PC-9 (cell line): ENCODE data around the gene NOS1AP. TPM values are rescaled to one million over a fixed set of nuclear protein-coding genes. Genes with fewer than 3 reads are reported as not detected.

Experiments
- BruUV-seq: library from RNA; stranded (reverse); fragments of 400-500 nt; replicated peaks from 2 replicates; lab custom pipeline; 2021; lab: Mats Ljungman, UMichigan
- CTCF ChIA-PET: fragments of 300-600 bp; sonication (Branson Sonifier 250); formaldehyde crosslinking; loops from one replicate; lab custom pipeline; 2022; ENCODE audit warnings: antibody characterized with exemption; lab: Charles Lee
- POLR2A ChIA-PET: fragments of 300-600 bp; sonication (Branson Sonifier 250); formaldehyde crosslinking; loops from one replicate; lab custom pipeline; 2022; ENCODE audit warnings: antibody characterized with exemption; ENCODE audit not compliant: unreplicated experiment; lab: Charles Lee
- DNase-seq, 2 experiments: peaks; one replicate each; pipeline versions ENCODE4 v3.0.0 to v3.0.0-alpha.2; 2015 to 2022; ENCODE audit warnings: mixed read lengths in 1 of 2
- H2AFZ ChIP-seq: fragments of 200-600 bp; sonication (generic); 2 replicates; pipeline ENCODE4 v1.8.1; 2017; ENCODE audit warnings: antibody characterized with exemption
- H3F3A ChIP-seq: fragments of 200-600 bp; sonication (generic); 2 replicates; pipeline ENCODE4 v1.8.1; 2017; ENCODE audit warnings: antibody characterized with exemption, mild to moderate bottlenecking, low read depth; ENCODE audit not compliant: insufficient read depth
- H3K27ac ChIP-seq: fragments of 200-600 bp; sonication (generic); 2 replicates; pipeline ENCODE4 v1.6.1; 2016; ENCODE audit warnings: mixed run types
- H3K27me3 ChIP-seq: fragments of 200-600 bp; sonication (generic); 2 replicates; pipeline ENCODE4 v1.6.1; 2016; ENCODE audit warnings: low read depth, mixed run types; ENCODE audit not compliant: insufficient read depth
- H3K36me3 ChIP-seq: fragments of 200-600 bp; sonication (generic); 2 replicates; pipeline ENCODE4 v1.6.1; 2016; ENCODE audit warnings: low read depth, mixed run types
- H3K4me1 ChIP-seq: fragments of 200-600 bp; sonication (generic); replicated peaks from 2 replicates; pipeline ENCODE4 v1.6.1; 2016; ENCODE audit warnings: mixed run types; ENCODE audit not compliant: insufficient read depth
- H3K4me2 ChIP-seq: fragments of 200-600 bp; sonication (generic); 2 replicates; pipeline ENCODE4 v1.6.1; 2017; ENCODE audit warnings: mixed run types
- H3K4me3 ChIP-seq: fragments of 200-600 bp; sonication (generic); 2 replicates; pipeline ENCODE4 v1.6.1; 2016; ENCODE audit warnings: mixed run types
- H3K79me2 ChIP-seq: fragments of 200-600 bp; sonication (generic); 2 replicates; pipeline ENCODE4 v1.6.1; 2017; ENCODE audit warnings: low read depth, mixed run types
- H3K9me2 ChIP-seq: fragments of 200-600 bp; sonication (generic); 2 replicates; pipeline ENCODE4 v1.8.1; 2017; ENCODE audit warnings: mild to moderate bottlenecking; ENCODE audit not compliant: insufficient read depth
- H3K9me3 ChIP-seq: fragments of 200-600 bp; sonication (generic); 2 replicates; pipeline ENCODE4 v1.8.1; 2016; ENCODE audit warnings: low read depth; ENCODE audit not compliant: insufficient read depth
- H4K20me1 ChIP-seq: fragments of 200-600 bp; sonication (generic); 2 replicates; pipeline ENCODE4 v1.8.1; 2017; ENCODE audit not compliant: insufficient read depth
- CTCF ChIP-seq: fragments of 200-600 bp; sonication (generic); conservative IDR thresholded peaks from 2 replicates; pipeline ENCODE4 v1.6.1; 2017; ENCODE audit warnings: mixed run types, antibody characterized with exemption, mild to moderate bottlenecking, moderate library complexity
- EZH2 ChIP-seq: fragments of 200-600 bp; sonication (generic); IDR thresholded peaks from 2 replicates; pipeline ENCODE4 v1.8.0; 2017; ENCODE audit warnings: antibody characterized with exemption, low read depth
- intact Hi-C: fragments of 100-400 bp; cut with micrococcal nuclease; formaldehyde crosslinking; loops from one replicate; pipeline ENCODE4 v1.10.0; 2022; ENCODE audit not compliant: unreplicated experiment
- total RNA-seq: library from RNA; stranded (reverse); gene quantifications from 2 replicates; pipeline ENCODE4 v1.2.3, GENCODE V29; 2021

The NOS1AP gene
- total RNA-seq, 1 experiment from 2014 or later: 9.9 TPM

- intact Hi-C loops: no loop called here
- Histone ChIP-seq H3K4me1 (peaks cover 2% of the 10 kb centered on the region), H3K36me3 (peaks cover 23% of the 10 kb centered on the region; the same call in 1 of the 2 replicates), H3K27ac (no peak overlapping the region), H3K9me2 (no peaks in the 10 kb centered on the region), H2AFZ (no peak overlapping the region), H3K79me2 (peaks cover 76% of the 10 kb centered on the region), H3K4me2 (no peak overlapping the region), H3K4me3 (no peak overlapping the region), H3K9me3 (no peaks in the 10 kb centered on the region), H3F3A (peaks cover 7% of the 10 kb centered on the region), H4K20me1 (peaks cover 24% of the 10 kb centered on the region; the same call in 1 of the 2 replicates), H3K27me3 (no peaks in the 10 kb centered on the region)
- no peak for DNase-seq
- TF ChIP-seq EZH2 (no peak), CTCF (no peak)
- CTCF ChIA-PET: no interaction called here
- no TSS peak for BruUV-seq
- POLR2A ChIA-PET: no interaction called here
Observed at GRCh38 chr1:162185314-162186025, 116.0 kb downstream of the NOS1AP start.

- POLR2A ChIA-PET: no interaction called here
- CTCF ChIA-PET: no interaction called here
Observed at GRCh38 chr1:162186026-162186374, 116.5 kb downstream of the NOS1AP start.

DNA sequence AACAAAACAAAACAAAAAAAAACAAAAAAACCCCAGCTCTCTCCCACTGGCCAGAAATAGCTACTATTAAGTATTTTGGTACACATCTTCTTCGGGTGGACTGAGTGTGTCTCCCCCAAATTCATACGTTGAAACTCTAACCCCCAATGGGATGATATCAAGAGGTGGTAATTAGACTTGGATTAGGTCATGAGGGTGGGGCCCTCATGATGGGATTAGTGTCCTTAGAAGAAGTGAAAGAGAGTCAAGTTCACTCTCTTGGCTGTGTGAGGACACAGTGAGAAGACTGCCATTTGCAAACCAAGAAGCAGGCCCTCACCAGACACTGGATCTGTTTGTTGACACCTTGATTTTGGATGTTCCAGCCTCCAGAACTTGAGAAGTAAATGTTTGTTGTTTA lies 116.9 kb downstream of the NOS1AP start:
- Histone ChIP-seq H3K9me3 (no peaks in the 10 kb centered on the region), H3K79me2 (peaks cover 76% of the 10 kb centered on the region), H3K36me3 (peaks cover 14% of the 10 kb centered on the region; the same call in 1 of the 2 replicates), H3K4me2 (no peak overlapping the region), H3K4me3 (no peak overlapping the region), H3K4me1 (peaks cover 12% of the 10 kb centered on the region), H2AFZ (no peak overlapping the region), H3K27me3 (no peaks in the 10 kb centered on the region), H4K20me1 (peaks cover 24% of the 10 kb centered on the region; the same call in 1 of the 2 replicates), H3F3A (peaks cover 13% of the 10 kb centered on the region), H3K27ac (no peak overlapping the region), H3K9me2 (no peaks in the 10 kb centered on the region)
- no TSS peak for BruUV-seq
- ChIA-PET CTCF (no interaction called here), POLR2A (no interaction called here)
- intact Hi-C loops: no loop called here
- DNase-seq: no peak
- no peak for TF ChIP-seq EZH2
- no peak for TF ChIP-seq CTCF

More at GRCh38 chr1:162186026-162186374, 116.5 kb downstream of the NOS1AP start:
- TF ChIP-seq CTCF (no peak), EZH2 (no peak)
- H3K27ac ChIP-seq: no peak overlapping the region
- BruUV-seq: no TSS peak
- H3F3A ChIP-seq: peaks cover 9% of the 10 kb centered on the region
- no peaks in the 10 kb centered on the region for H3K27me3 ChIP-seq
- no peak overlapping the region for H3K4me3 ChIP-seq
- H3K9me2 ChIP-seq: no peaks in the 10 kb centered on the region
- H4K20me1 ChIP-seq: peaks cover 24% of the 10 kb centered on the region; the same call in 1 of the 2 replicates
- H3K79me2 ChIP-seq: peaks cover 76% of the 10 kb centered on the region
- DNase-seq: no peak
- H3K4me2 ChIP-seq: no peak overlapping the region
- H3K9me3 ChIP-seq: no peaks in the 10 kb centered on the region
- H2AFZ ChIP-seq: no peak overlapping the region
- intact Hi-C loops: no loop called here
- peaks cover 8% of the 10 kb centered on the region for H3K4me1 ChIP-seq
- H3K36me3 ChIP-seq: peaks cover 18% of the 10 kb centered on the region; the same call in 1 of the 2 replicates
